Effector memory CD4-positive, alpha-beta T cell (primary cell): ENCODE results near the gene RNF20.
A peak's percentile ranks its signal among the peaks of the same experiment; 100 is the strongest.
"Not testable (repeated sequence)": the region's sequence is repeated elsewhere in the genome, so short reads cannot be mapped to it uniquely, and the experiment has no call there.

ENCODE experiments used
- DNase-seq, 3 donors: peaks; one replicate each; pipeline ENCODE4 v3.0.0-alpha.2; 2020
- H3K27ac ChIP-seq: 2 replicates; pipeline ENCODE4 v1.7.0; 2013; ENCODE audit warnings: mild to moderate bottlenecking, low read length, moderate library complexity; ENCODE audit not compliant: insufficient read depth, poor library complexity, severe bottlenecking
- H3K27me3 ChIP-seq: replicated peaks from 2 replicates; pipeline ENCODE4 v1.7.0; 2013; ENCODE audit warnings: mild to moderate bottlenecking, low read length; ENCODE audit not compliant: insufficient read depth, control insufficient read depth, poor library complexity, severe bottlenecking
- H3K36me3 ChIP-seq: 2 replicates; pipeline ENCODE4 v1.7.0; 2013; ENCODE audit warnings: mild to moderate bottlenecking, low read length, moderate library complexity; ENCODE audit not compliant: control insufficient read depth, insufficient read depth
- H3K4me1 ChIP-seq: 2 replicates; pipeline ENCODE4 v1.7.0; 2013; ENCODE audit warnings: low read length, mild to moderate bottlenecking; ENCODE audit not compliant: control insufficient read depth, insufficient read depth, poor library complexity, severe bottlenecking
- H3K4me3 ChIP-seq: 2 replicates; pipeline ENCODE4 v1.7.0; 2013; ENCODE audit warnings: low read length, low read depth, mild to moderate bottlenecking; ENCODE audit not compliant: insufficient read depth, poor library complexity, severe bottlenecking
- H3K9me3 ChIP-seq: 2 replicates; pipeline ENCODE4 v1.7.0; 2013; ENCODE audit warnings: mild to moderate bottlenecking, low read length, moderate library complexity; ENCODE audit not compliant: control insufficient read depth

The RNF20 gene

DNA sequence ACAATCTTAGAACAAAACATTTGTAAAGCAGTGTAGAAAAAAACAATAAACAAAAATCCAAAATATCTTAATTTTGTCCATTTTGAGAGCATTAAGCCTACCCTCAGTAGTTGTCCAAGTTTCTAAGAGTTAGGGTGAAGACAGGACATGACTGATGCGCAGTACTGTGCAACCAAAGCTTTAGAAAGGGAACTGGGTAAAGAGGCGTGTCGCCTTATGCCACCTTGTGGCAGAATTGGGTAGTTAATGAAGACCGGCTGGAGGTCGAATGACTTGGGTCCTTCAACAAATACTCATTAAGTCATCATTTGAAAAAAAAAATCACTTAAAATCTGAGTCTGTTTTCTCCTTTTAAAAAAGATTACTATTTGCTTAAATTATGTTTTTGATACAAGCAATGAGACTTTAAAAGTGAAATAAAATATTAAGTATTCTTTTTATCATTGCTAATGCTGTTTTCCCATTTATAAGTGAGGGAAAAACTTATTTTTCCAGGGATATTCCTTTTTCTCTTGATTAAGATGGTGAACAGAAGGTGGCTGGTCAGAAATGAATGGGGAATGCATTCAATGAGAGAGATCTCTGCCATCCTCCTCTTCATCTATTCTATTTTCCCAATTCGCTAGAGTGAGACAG is 3.5 kb upstream of the RNF20 start:
- no peak overlapping the region for H3K27ac ChIP-seq
- H3K36me3 ChIP-seq, result no peaks in the 10 kb centered on the region
- peaks cover 1% of the 10 kb centered on the region for H3K27me3 ChIP-seq
- H3K9me3 ChIP-seq, result no peaks in the 10 kb centered on the region
- peaks cover 4% of the 10 kb centered on the region for H3K4me1 ChIP-seq
- peak; percentile 35 to 50 (median 49) for DNase-seq
- H3K4me3 ChIP-seq, result no peak overlapping the region

GRCh38 chr9:101536351-101536750 is 2.7 kb downstream of the RNF20 start:
- DNase-seq, result no peak
- H3K27me3 ChIP-seq, result no peaks in the 10 kb centered on the region
- no peak overlapping the region for H3K4me3 ChIP-seq
- H3K4me1 ChIP-seq, result peaks cover 4% of the 10 kb centered on the region
- H3K27ac ChIP-seq, result no peak overlapping the region
- H3K9me3 ChIP-seq, result no peaks in the 10 kb centered on the region
- H3K36me3 ChIP-seq, result peaks cover 45% of the 10 kb centered on the region

DNA sequence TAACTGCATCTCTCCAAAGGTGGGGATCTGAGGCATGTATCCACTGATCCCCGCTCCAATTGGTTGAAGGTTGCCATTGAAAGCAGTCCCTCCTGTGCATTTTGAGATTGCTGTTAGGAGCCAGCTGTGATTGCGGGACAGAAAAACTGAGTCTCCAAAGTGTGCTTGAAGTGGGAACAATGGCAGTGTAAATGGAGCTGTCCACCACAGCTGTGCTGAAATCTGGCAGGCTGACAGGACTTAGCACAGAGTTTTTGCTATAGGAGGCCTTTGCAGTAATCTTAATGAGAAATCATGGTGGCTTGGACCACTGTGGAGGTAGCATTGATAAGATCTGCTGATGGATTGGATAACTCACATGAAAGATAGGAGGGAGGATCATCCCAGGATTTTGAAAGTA is 3.3 kb downstream of the RNF20 start:
- Histone ChIP-seq H3K4me1 (peaks cover 4% of the 10 kb centered on the region), H3K4me3 (no peak overlapping the region), H3K27me3 (no peaks in the 10 kb centered on the region), H3K9me3 (no peaks in the 10 kb centered on the region), H3K36me3 (peaks cover 48% of the 10 kb centered on the region), H3K27ac (no peak overlapping the region)
- DNase-seq, result no peak

DNA sequence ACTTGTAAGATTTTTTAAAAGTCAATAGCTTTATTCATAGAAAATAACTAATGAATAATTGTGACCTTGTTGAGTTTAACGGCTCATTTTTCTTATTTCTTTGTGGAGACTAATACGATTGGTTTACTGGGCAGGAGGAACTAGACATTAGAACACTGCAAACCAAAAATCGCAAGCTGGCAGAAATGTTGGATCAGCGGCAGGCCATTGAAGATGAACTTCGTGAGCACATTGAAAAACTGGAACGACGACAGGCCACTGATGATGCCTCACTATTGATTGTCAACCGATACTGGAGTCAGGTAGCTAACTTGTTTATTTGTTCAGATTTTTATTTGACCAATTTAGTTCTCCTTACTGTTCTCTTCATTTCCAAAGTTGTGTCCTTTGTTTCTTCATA is 6.4 kb downstream of the RNF20 start:
- no peaks in the 10 kb centered on the region for H3K4me1 ChIP-seq
- no peak for DNase-seq
- no peak overlapping the region for H3K27ac ChIP-seq
- H3K4me3 ChIP-seq, result no peak overlapping the region
- H3K9me3 ChIP-seq, result no peaks in the 10 kb centered on the region
- peaks cover 63% of the 10 kb centered on the region for H3K36me3 ChIP-seq
- no peaks in the 10 kb centered on the region for H3K27me3 ChIP-seq

DNA sequence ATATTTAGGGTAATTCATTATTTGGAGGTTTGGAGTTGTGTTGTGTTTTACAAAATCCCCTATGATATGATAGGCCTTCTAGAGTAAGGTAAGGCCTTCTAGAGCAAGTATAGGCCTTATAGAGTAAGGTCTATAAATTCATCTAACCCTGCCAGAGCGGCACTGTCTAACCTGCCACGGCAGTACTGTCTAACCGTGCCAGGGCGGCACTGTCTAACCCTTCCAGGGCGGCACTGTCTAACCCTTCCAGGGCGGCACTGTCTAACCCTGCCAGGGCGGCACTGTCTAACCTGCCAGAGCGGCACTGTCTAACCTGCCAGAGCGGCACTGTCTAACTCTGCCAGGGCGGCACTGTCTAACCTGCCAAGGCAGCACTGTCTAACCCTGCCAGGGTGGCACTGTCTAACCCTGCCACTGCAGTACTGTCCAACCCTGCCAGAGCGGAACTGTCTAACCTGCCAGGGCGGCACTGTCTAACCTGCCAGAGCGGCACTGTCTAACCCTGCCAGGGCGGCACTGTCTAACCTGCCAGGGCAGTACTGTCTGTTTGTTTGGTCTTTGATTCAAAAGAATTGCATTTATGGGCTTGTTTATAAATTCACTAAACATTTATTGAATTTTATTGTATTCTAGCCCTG is 9.6 kb downstream of the RNF20 start:
- H3K27me3 ChIP-seq, result no peaks in the 10 kb centered on the region
- no peak overlapping the region for H3K27ac ChIP-seq
- H3K4me3 ChIP-seq, result no peak overlapping the region
- H3K4me1 ChIP-seq, result no peaks in the 10 kb centered on the region
- H3K36me3 ChIP-seq, result peaks cover 66% of the 10 kb centered on the region
- no peak for DNase-seq
- H3K9me3 ChIP-seq, result no peaks in the 10 kb centered on the region

DNA sequence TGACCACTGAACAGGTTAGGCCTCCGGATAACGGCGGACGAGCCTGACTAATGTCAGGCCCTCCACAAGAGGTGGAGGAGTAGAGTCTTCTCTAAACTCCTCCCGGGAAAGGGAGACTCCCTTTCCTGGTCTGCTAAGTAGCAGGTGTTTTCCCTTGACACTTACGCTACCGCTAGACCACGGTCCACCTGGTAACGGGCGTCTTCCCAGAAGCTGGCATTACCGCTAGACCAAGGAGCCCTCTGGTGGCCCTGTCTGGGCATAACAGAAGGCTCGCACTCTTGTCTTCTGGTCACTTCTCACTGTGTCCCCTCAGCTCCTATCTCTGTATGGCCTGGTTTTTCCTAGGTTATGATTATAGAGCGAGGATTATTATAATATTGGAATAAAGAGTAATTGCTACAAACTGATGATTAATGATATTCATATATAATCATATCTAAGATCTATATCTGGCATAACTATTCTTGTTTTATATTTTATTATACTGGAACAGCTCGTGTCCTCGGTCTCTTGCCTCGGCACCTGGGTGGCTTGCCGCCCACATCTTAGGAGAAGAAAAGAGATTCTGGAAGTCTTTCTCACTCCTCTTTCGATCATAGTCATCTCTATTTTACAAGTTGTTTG is 15.9 kb downstream of the RNF20 start:
- not testable (repeated sequence) for H3K27ac ChIP-seq, DNase-seq, H3K4me1 ChIP-seq, H3K4me3 ChIP-seq, H3K27me3 ChIP-seq, H3K9me3 ChIP-seq
- peaks cover 86% of the 10 kb centered on the region for H3K36me3 ChIP-seq

DNA sequence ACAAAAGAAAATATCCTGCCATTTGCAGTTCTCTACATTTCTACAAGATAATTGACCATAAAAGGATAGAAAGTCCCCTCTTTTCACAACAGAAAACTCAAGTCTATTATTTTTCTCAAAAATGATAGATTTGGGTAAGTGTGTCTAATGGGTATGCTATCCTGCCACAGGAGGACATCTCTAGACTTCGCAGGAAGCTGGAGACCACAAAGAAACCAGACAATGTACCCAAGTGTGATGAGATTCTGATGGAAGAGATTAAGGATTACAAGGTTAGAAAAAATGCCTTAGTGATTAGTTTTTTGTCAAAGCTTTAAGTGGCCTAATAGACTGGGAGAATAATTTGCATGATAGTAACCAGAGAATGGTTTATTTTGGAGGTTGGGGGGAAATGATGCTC is 28.1 kb downstream of the RNF20 start:
- H3K36me3 ChIP-seq, result peaks cover 47% of the 10 kb centered on the region

DNA sequence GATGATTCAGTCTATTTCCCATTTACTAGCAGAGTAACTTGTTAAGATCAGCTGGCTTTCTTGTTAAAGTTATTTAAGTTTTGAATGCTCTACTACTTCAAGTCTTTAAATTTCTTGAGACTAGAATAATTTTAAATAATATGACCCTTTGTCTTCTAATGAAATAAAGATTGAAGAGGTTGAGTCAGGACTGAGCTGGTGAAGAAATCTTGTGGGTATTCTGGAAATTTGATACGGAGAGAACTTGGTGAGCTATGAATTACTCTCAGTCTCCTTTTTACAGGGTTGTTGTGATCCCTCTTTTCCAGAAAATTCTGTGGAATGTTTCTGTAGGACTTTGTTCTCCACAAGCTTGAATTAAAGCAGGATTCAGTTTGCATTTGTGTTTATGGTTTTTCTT is 29.3 kb downstream of the RNF20 start:
- DNase-seq, result no peak
- Histone ChIP-seq H3K27ac (no peak overlapping the region), H3K4me1 (no peaks in the 10 kb centered on the region), H3K36me3 (peaks cover 47% of the 10 kb centered on the region), H3K9me3 (no peaks in the 10 kb centered on the region), H3K4me3 (no peak overlapping the region), H3K27me3 (no peaks in the 10 kb centered on the region)

More for the DNA sequence above, 28.1 kb downstream of the RNF20 start:
- H3K27me3 ChIP-seq, result no peaks in the 10 kb centered on the region
- H3K27ac ChIP-seq, result no peak overlapping the region
- no peaks in the 10 kb centered on the region for H3K9me3 ChIP-seq
- no peaks in the 10 kb centered on the region for H3K4me1 ChIP-seq
- no peak for DNase-seq
- no peak overlapping the region for H3K4me3 ChIP-seq

- H3K9me3 ChIP-seq, result no peaks in the 10 kb centered on the region
- H3K4me1 ChIP-seq, result no peaks in the 10 kb centered on the region
- no peaks in the 10 kb centered on the region for H3K27me3 ChIP-seq
- no peak overlapping the region for H3K4me3 ChIP-seq
- DNase-seq, result no peak
- no peak overlapping the region for H3K27ac ChIP-seq
- peaks cover 47% of the 10 kb centered on the region for H3K36me3 ChIP-seq
Measured at GRCh38 chr9:101564252-101564651, 30.6 kb downstream of the RNF20 start.
